ENCODE results near the gene MRPL14.

GRCh38 chr6:44100088-44100550 is 27.1 kb downstream of the MRPL14 start:
- TF ChIP-seq CTCF (IDR thresholded peaks at IDR 0.05) (peak in 2 of 3 donors; percentile 32 to 56), POLR2A (IDR thresholded peaks at IDR 0.05) (no peak)
